ENCODE measurements around the gene YOD1. TPM values are rescaled to one million over a fixed set of nuclear protein-coding genes. Genes with fewer than 3 reads are reported as not detected.

The YOD1 gene
- polyA plus RNA-seq (3.2 to 5.2 TPM (median 3.4 TPM) in 3 replicates), polyA minus RNA-seq (1.8 to 7.8 TPM (median 3.2 TPM) in 3 replicates)
- polyA plus RNA-seq (2011; ENCODE audit: low read depth) = 93.0 TPM
- 0.71 and 2.0 TPM in 2 replicates for polyA plus RNA-seq (2011; cell fraction: cytosol; rRNA removed)
- polyA plus RNA-seq (2011; cell fraction: nucleus; rRNA removed) = 7.1 and 10.2 TPM in 2 replicates
- 4.4 and 38.4 TPM in 2 replicates for polyA plus RNA-seq (2012; ENCODE audit: low replicate concordance)
- polyA minus RNA-seq (2011; cell fraction: cytosol; rRNA and poly(A)+ RNA removed) = 2.7 TPM
- 8.2 and 14.3 TPM in 2 replicates for polyA minus RNA-seq (2011; cell fraction: nucleus; rRNA and poly(A)+ RNA removed)

GRCh38 chr1:207051191-207051943, at the start of gene YOD1:
YOD1 (minus strand) TSS chr1:207051208; CDS start chr1:207051030, 178 bp downstream.
- TF ChIP-seq CTCF (optimal IDR thresholded peaks at IDR 0.05 in 1 of 3, IDR thresholded peaks at IDR 0.05 in 1 of 3, conservative IDR thresholded peaks at IDR 0.05 in 1 of 3; ENCODE audit: extremely low read depth in 1 of 3, insufficient read depth in 2 of 3, low read length in 3 of 3) = no peak
- TF ChIP-seq EZH2 (IDR thresholded peaks at IDR 0.05; ENCODE audit: low read length) = no peak
- peaks cover 52% of the 10 kb centered on the region for H3K4me1 ChIP-seq (ENCODE audit: control insufficient read depth, extremely low read depth, insufficient read depth, low read length)
- peak within 1 kb of the TSS; percentile 97 for H3K27ac ChIP-seq (ENCODE audit: control insufficient read depth, insufficient read depth, low read length)
- H3K79me2 ChIP-seq (ENCODE audit: control insufficient read depth, insufficient read depth, low read length) = peaks cover 44% of the 10 kb centered on the region
- no peak for DNase-seq (ENCODE audit: low read depth, low spot score)
- no peaks in the 10 kb centered on the region for H4K20me1 ChIP-seq (ENCODE audit: control insufficient read depth, extremely low read depth, insufficient read depth, low read length)
- peak within 1 kb of the TSS; percentile 96 for H2AFZ ChIP-seq (ENCODE audit: control insufficient read depth, low read length)
- H3K9me1 ChIP-seq (ENCODE audit: control insufficient read depth, extremely low read depth, insufficient read depth, low read length) = no peaks in the 10 kb centered on the region
- dilution Hi-C loops (cut with MboI; ENCODE audit: extremely low pct_ligation_motif_present, low sequenced_read_pairs) = no loop called here
- FAIRE-seq = no peak
- peak within 1 kb of the TSS; percentile 90 to 100 (median 97) for H3K4me3 ChIP-seq (ENCODE audit: control insufficient read depth in 2 of 3, extremely low read depth in 1 of 3, insufficient read depth in 2 of 3, low read depth in 1 of 3, low read length in 3 of 3)
- H3K9ac ChIP-seq (ENCODE audit: control insufficient read depth, extremely low read depth, insufficient read depth, low read length) = peak within 1 kb of the TSS; percentile 99
- peak within 1 kb of the TSS; percentile 99 for H3K4me2 ChIP-seq (ENCODE audit: control insufficient read depth, extremely low read depth, insufficient read depth, low read depth, low read length)
- no peaks in the 10 kb centered on the region for H3K9me3 ChIP-seq (ENCODE audit: control insufficient read depth, low read depth, low read length)
- peaks cover 5 to 18% of the 10 kb centered on the region in 2 experiments for H3K36me3 ChIP-seq (ENCODE audit: control insufficient read depth in 2 of 2, extremely low read depth in 1 of 2, insufficient read depth in 2 of 2, low read length in 2 of 2)
- no peaks in the 10 kb centered on the region for H3K27me3 ChIP-seq (ENCODE audit: control insufficient read depth, extremely low read depth, insufficient read depth, low read length)

GRCh38 chr1:207097871-207098324, 46.9 kb upstream of the YOD1 start:
- Histone ChIP-seq H3K79me2 (ENCODE audit: control insufficient read depth, insufficient read depth, low read length) (no peaks in the 10 kb centered on the region), H3K27ac (ENCODE audit: control insufficient read depth, insufficient read depth, low read length) (no peak overlapping the region), H3K9ac (ENCODE audit: control insufficient read depth, extremely low read depth, insufficient read depth, low read length) (no peak overlapping the region), H3K4me2 (ENCODE audit: control insufficient read depth, extremely low read depth, insufficient read depth, low read depth, low read length) (no peak overlapping the region), H3K4me1 (ENCODE audit: control insufficient read depth, extremely low read depth, insufficient read depth, low read length) (no peaks in the 10 kb centered on the region), H3K4me3 (ENCODE audit: control insufficient read depth in 2 of 3, extremely low read depth in 1 of 3, insufficient read depth in 2 of 3, low read depth in 1 of 3, low read length in 3 of 3) (no peak overlapping the region), H3K36me3 (ENCODE audit: control insufficient read depth in 2 of 2, extremely low read depth in 1 of 2, insufficient read depth in 2 of 2, low read length in 2 of 2) (no peaks in the 10 kb centered on the region), H3K9me1 (ENCODE audit: control insufficient read depth, extremely low read depth, insufficient read depth, low read length) (no peaks in the 10 kb centered on the region), H3K27me3 (ENCODE audit: control insufficient read depth, extremely low read depth, insufficient read depth, low read length) (peaks cover 3% of the 10 kb centered on the region), H4K20me1 (ENCODE audit: control insufficient read depth, extremely low read depth, insufficient read depth, low read length) (no peaks in the 10 kb centered on the region), H2AFZ (ENCODE audit: control insufficient read depth, low read length) (no peak overlapping the region), H3K9me3 (ENCODE audit: control insufficient read depth, low read depth, low read length) (no peaks in the 10 kb centered on the region)
- FAIRE-seq (no peak), DNase-seq (ENCODE audit: low read depth, low spot score) (no peak)
- TF ChIP-seq EZH2 (IDR thresholded peaks at IDR 0.05; ENCODE audit: low read length) (no peak), CTCF (optimal IDR thresholded peaks at IDR 0.05 in 1 of 3, IDR thresholded peaks at IDR 0.05 in 1 of 3, conservative IDR thresholded peaks at IDR 0.05 in 1 of 3; ENCODE audit: extremely low read depth in 1 of 3, insufficient read depth in 2 of 3, low read length in 3 of 3) (no peak)
- dilution Hi-C loops (cut with MboI; ENCODE audit: extremely low pct_ligation_motif_present, low sequenced_read_pairs) = no loop called here

Data from keratinocyte (primary cell).